Keratinocyte (primary cell): ENCODE data around the gene FAAP20. TPM values are rescaled to one million over a fixed set of nuclear protein-coding genes. Genes with fewer than 3 reads are reported as not detected.

Experiments used
- DNase-seq: peaks from one replicate; pipeline ENCODE4 v3.0.0-alpha.2; 2011; ENCODE audit warnings: low read depth, missing footprints, low spot score
- FAIRE-seq: peaks from 2 replicates; lab custom pipeline; 2011; peaks lifted over from hg19 to GRCh38; lab: Jason Lieb, UNC
- H2AFZ ChIP-seq: 2 replicates; pipeline ENCODE4 v1.6.0; 2012; ENCODE audit warnings: low read length, control low read depth, inconsistent platforms; ENCODE audit not compliant: control insufficient read depth
- H3K27ac ChIP-seq: 2 replicates; pipeline ENCODE4 v1.5.1; 2011; ENCODE audit warnings: low read length; ENCODE audit not compliant: control insufficient read depth, insufficient read depth
- H3K27me3 ChIP-seq: 3 replicates; pipeline ENCODE4 v1.6.0; 2011; ENCODE audit warnings: low read length; ENCODE audit not compliant: control insufficient read depth, insufficient read depth; ENCODE audit errors: extremely low read depth
- H3K36me3 ChIP-seq, 2 experiments: 2 replicates in 1 of 2; 3 replicates in 1 of 2; pipeline ENCODE4 v1.5.1; 2011; ENCODE audit warnings: low read length in 2 of 2, mild to moderate bottlenecking in 1 of 2; ENCODE audit not compliant: control insufficient read depth in 2 of 2, insufficient read depth in 2 of 2; ENCODE audit errors: extremely low read depth in 1 of 2
- H3K4me1 ChIP-seq: 3 replicates; pipeline ENCODE4 v1.5.1; 2011; ENCODE audit warnings: low read length; ENCODE audit not compliant: control insufficient read depth, insufficient read depth; ENCODE audit errors: extremely low read depth
- H3K4me2 ChIP-seq: 3 replicates; pipeline ENCODE4 v1.6.0; 2011; ENCODE audit warnings: low read depth, low read length; ENCODE audit not compliant: control insufficient read depth, insufficient read depth; ENCODE audit errors: extremely low read depth
- H3K4me3 ChIP-seq, 3 experiments: fragments of 200-600 bp in 1 of 3; sonication (generic) in 1 of 3; 2 replicates in 2 of 3; 3 replicates in 1 of 3; pipeline ENCODE4 v1.5.1; 2011 to 2016; ENCODE audit warnings: low read length in 3 of 3, mild to moderate bottlenecking in 3 of 3, control low read depth in 2 of 3, inconsistent platforms in 1 of 3, low read depth in 1 of 3, mixed read lengths in 1 of 3, mixed run types in 1 of 3, moderate library complexity in 1 of 3; ENCODE audit not compliant: control insufficient read depth in 2 of 3, insufficient read depth in 2 of 3; ENCODE audit errors: extremely low read depth in 1 of 3
- H3K79me2 ChIP-seq: 2 replicates; pipeline ENCODE4 v1.6.0; 2012; ENCODE audit warnings: low read length; ENCODE audit not compliant: control insufficient read depth, insufficient read depth
- H3K9ac ChIP-seq: 3 replicates; pipeline ENCODE4 v1.6.0; 2011; ENCODE audit warnings: low read length; ENCODE audit not compliant: control insufficient read depth, insufficient read depth; ENCODE audit errors: extremely low read depth
- H3K9me1 ChIP-seq: 3 replicates; pipeline ENCODE4 v1.6.0; 2011; ENCODE audit warnings: low read length; ENCODE audit not compliant: control insufficient read depth, insufficient read depth; ENCODE audit errors: extremely low read depth
- H3K9me3 ChIP-seq: 2 replicates; pipeline ENCODE4 v1.5.1; 2012; ENCODE audit warnings: low read depth, low read length; ENCODE audit not compliant: control insufficient read depth
- H4K20me1 ChIP-seq: 3 replicates; pipeline ENCODE4 v1.6.0; 2011; ENCODE audit warnings: low read length; ENCODE audit not compliant: control insufficient read depth, insufficient read depth; ENCODE audit errors: extremely low read depth
- CTCF ChIP-seq, 3 experiments: IDR thresholded peaks in 1 of 3; conservative IDR thresholded peaks in 1 of 3; optimal IDR thresholded peaks in 1 of 3; 2 replicates in 2 of 3; 3 replicates in 1 of 3; pipeline versions ENCODE3 to v1.5.1; 2011; ENCODE audit warnings: low read length in 3 of 3, mild to moderate bottlenecking in 3 of 3, moderate library complexity in 2 of 3, control low read depth in 1 of 3, inconsistent platforms in 1 of 3; ENCODE audit not compliant: insufficient read depth in 2 of 3; ENCODE audit errors: extremely low read depth in 1 of 3
- EZH2 ChIP-seq: IDR thresholded peaks from one replicate; pipeline ENCODE4 v1.6.1; 2012; ENCODE audit warnings: inconsistent platforms, mild to moderate bottlenecking, low read length, moderate library complexity
- dilution Hi-C: fragments of 300-500 bp; cut with MboI; formaldehyde crosslinking; loops from one replicate; pipeline ENCODE4 v1.7.0; 2020; ENCODE audit warnings: low sequenced_read_pairs; ENCODE audit not compliant: extremely low pct_ligation_motif_present
- polyA plus RNA-seq, 5 experiments: library from polyadenylated mRNA; depleted of rRNA in 3 of 5; stranded (reverse) in 3 of 5; stranded (forward) in 1 of 5; unstranded in 1 of 5; fragments of >200 nt; gene quantifications; 1 replicate in 1 of 5; 2 replicates in 3 of 5; 3 replicates in 1 of 5; pipeline versions ENCODE4 v1.2.1 to v1.2.3, GENCODE V29; 2011 to 2012; ENCODE audit warnings: missing spikeins in 2 of 5, low read depth in 1 of 5, low replicate concordance in 1 of 5

FAAP20 gene
- polyA plus RNA-seq, 1 donor (not counting 4 experiments of a cell fraction or from before 2014, with no cell fraction given): 7.3 TPM

DNA sequence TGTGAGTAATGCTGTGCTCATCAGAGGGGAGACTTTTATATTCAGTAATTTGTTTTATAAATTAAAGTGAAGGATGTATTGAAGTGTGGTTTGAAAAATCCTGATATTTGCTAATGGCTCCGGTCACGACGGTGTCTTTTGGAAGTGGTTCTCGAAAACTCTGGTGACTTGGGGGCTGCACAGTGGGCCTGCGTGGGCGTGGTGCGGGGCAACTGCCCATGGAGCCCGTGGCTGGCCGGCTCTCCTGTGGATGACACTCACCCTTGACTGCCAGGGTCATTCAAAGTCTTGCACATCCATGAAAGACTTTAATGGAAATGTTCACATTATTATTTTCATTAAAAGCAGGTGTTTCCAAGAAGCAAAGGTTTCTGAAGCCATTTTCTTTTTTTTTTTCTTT lies 7.7 kb downstream of the FAAP20 start:
- no peak for TF ChIP-seq EZH2
- TF ChIP-seq CTCF (optimal IDR thresholded peaks at IDR 0.05 in 1 of 3, IDR thresholded peaks at IDR 0.05 in 1 of 3, conservative IDR thresholded peaks at IDR 0.05 in 1 of 3; ENCODE audit: extremely low read depth in 1 of 3, insufficient read depth in 2 of 3, low read length in 3 of 3): no peak
- no peak for FAIRE-seq
- peaks cover 3% of the 10 kb centered on the region for H3K4me1 ChIP-seq
- no peaks in the 10 kb centered on the region for H3K27me3 ChIP-seq
- dilution Hi-C loops: no loop called here
- no peak for DNase-seq
- peaks cover 4% of the 10 kb centered on the region for H4K20me1 ChIP-seq
- no peaks in the 10 kb centered on the region for H3K9me1 ChIP-seq
- no peak overlapping the region for H3K9ac ChIP-seq
- H3K9me3 ChIP-seq: no peaks in the 10 kb centered on the region
- no peak overlapping the region for H3K27ac ChIP-seq
- peaks cover 0 to 8% of the 10 kb centered on the region in 2 experiments for H3K36me3 ChIP-seq
- H2AFZ ChIP-seq: no peak overlapping the region
- H3K4me3 ChIP-seq: no peak overlapping the region
- H3K4me2 ChIP-seq: no peak overlapping the region
- H3K79me2 ChIP-seq: peaks cover 3% of the 10 kb centered on the region

DNA sequence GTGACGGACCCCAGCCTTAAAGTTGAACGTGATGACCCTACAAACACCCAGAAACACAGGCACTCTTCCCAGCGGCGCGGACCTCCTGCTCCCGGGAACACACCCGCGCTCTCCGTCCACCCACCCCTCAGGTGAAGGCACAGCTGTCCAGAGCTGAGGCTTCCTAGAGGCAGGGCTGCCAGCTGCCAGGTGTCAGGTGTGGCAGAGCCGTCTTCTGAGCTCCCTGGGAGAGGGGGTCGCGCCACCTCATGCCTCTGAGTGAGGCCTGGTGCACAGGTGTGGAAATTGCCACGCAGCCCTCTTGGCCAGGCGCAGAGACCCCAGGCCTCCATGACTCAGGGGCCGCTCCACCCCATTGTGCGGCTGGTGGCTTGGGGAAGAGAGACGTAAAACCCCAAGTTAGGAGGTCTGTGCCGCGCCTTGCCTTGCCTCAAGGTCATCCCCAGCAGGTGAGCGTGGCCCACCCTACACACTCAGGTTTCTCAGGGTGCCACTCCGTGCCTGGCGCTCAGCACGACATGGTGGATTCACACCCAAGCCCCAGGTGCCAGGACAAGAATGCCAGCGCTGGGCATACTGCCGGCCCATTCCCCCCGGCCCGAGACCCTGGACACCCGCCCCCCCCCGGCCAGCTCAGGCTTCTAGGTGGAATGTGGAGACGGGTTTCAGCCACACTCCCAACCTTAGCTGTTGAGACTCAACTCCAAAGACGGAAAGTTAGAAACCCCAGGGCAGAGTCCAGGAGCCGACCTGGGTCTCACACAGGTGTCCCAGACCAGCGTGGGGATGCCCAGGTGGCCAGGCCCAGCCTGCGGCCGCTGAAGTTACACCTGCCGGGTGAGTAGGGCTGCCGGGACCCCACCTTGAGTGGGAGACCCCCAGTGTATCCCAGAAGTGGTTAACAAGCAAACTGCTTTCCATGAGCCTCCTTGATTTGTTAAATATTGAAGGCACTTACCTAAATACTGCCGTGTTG lies 8.4 kb downstream of the FAAP20 start:
- TF ChIP-seq EZH2 (no peak), CTCF (optimal IDR thresholded peaks at IDR 0.05 in 1 of 3, IDR thresholded peaks at IDR 0.05 in 1 of 3, conservative IDR thresholded peaks at IDR 0.05 in 1 of 3; ENCODE audit: extremely low read depth in 1 of 3, insufficient read depth in 2 of 3, low read length in 3 of 3) (no peak)

More for the DNA sequence above, 8.4 kb downstream of the FAAP20 start:
- Histone ChIP-seq H3K36me3 (peaks cover 0 to 8% of the 10 kb centered on the region in 2 experiments), H3K9ac (no peak overlapping the region), H2AFZ (no peak overlapping the region), H3K27ac (no peak overlapping the region), H3K9me3 (no peaks in the 10 kb centered on the region), H3K4me3 (no peak overlapping the region), H3K9me1 (no peaks in the 10 kb centered on the region), H3K4me2 (no peak overlapping the region), H3K27me3 (no peaks in the 10 kb centered on the region), H3K4me1 (peaks cover 3% of the 10 kb centered on the region), H3K79me2 (peaks cover 3% of the 10 kb centered on the region), H4K20me1 (peaks cover 4% of the 10 kb centered on the region)
- dilution Hi-C loops: no loop called here
- DNase-seq: no peak
- no peak for FAIRE-seq
